SKM-1 treated with dmso at 0.1 percent for 144 hours (cell line): ENCODE data around the gene ZNF503.
"Not testable (repeated sequence)": the region's sequence is repeated elsewhere in the genome, so short reads cannot be mapped to it uniquely, and the experiment has no call there.

ENCODE experiments used
- DNase-seq: peaks from one replicate; lab custom pipeline; 2025; ENCODE audit not compliant: unreplicated experiment; lab: John Stamatoyannopoulos, UW

Gene ZNF503

DNA sequence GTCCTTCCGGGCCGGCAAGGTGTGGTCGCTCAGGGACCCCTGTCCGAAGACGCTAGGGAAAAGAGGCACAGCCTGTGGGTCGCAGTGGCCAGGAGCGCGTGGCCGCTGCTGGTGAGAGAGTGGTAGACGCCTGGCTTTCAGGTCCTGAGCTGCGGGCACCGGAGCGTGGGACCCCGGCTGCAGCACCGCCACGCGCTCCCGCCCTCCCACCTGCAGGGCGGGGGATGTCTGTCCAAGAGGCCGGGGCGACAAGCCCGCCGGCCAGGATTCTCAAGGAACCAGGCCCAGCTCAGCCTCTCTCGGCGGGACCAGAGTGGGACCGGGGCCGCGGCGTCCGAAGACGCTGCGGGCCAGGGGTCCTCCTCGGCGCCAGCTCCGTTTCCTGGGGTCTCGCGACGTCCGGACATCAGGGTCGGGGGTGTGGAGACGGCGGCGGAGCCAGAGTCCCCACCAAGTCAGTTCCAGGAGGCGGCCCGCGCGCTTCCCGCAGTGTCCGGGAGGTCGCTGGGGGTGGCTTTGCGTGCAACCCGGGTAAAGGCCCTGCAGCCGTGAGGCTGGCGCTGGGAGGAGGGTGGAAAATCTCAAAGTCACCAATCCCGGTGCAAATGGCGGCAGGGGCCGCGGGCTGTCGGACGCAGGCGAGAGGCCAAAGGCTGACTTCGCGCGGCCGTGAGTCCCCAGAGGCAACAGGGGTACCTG, 5.5 kb downstream of the ZNF503 start:
- no peak for DNase-seq

DNA sequence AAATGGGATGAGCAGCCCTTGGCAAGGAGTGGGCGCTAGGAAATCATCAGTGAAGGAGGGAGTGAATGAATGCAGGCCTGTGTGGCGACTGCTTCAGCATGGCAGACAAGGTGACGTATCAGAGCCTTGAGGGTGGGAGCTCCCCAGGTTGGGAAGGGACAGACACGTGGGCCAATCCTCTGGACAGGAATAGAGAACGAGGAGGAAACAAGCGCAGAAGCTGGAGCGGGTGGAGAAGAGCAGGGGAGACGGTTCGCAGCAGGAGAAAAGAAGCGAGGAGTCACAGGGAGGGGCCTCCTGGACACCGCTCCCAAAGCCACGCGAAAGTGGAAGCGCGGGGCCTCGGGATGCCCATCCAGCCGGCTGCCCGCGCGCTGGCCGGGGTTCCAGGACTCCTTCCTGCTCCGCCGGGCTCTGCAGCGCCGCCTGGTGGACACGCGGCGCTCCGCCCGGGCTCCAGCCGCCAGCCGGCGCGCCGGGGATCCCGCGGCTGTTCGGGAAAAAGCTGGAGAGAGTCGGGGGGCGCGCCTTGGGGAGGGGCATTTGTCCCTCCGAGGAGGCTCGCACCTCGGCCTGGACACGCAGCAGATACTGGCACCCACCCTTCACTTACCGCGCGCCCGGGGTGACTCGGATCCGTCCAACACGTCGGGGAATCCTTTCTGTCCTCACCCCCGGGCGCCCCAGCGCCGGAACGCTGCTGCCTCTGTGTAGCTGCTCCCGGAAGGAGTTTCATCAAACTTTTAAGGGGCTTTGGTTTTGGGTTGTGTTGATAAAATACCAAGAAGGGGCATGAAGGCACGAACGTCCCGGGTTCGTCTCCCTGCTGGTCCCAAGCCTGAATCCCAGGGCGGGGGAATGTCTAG, 6.3 kb downstream of the ZNF503 start:
- peak; percentile 29 for DNase-seq

GRCh38 chr10:75394221-75394620, 7.3 kb downstream of the ZNF503 start:
- DNase-seq, result no peak

DNA sequence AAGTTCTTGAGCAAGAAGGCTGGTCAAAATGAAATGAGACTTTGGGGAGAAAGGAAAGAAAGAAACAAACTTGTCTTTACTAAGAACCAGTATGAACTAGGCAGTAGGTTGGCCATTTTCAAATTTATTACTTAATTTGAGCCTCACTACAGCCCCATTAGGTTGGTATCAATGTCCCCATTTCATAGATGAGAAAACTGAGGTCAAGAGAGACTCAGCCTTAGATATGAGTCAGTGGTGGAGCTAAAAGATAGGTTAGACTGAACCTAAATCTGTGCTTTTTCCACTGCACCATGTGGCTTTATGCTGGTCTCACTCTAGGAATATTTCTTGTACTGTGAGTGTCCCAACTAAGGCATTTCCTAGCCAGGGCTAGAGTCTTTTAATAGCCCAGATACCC, 8.8 kb downstream of the ZNF503 start:
- no peak for DNase-seq

GRCh38 chr10:75392271-75392670, 9.3 kb downstream of the ZNF503 start:
- no peak for DNase-seq

GRCh38 chr10:75390178-75390577, 11.4 kb downstream of the ZNF503 start:
- DNase-seq, result no peak

DNA sequence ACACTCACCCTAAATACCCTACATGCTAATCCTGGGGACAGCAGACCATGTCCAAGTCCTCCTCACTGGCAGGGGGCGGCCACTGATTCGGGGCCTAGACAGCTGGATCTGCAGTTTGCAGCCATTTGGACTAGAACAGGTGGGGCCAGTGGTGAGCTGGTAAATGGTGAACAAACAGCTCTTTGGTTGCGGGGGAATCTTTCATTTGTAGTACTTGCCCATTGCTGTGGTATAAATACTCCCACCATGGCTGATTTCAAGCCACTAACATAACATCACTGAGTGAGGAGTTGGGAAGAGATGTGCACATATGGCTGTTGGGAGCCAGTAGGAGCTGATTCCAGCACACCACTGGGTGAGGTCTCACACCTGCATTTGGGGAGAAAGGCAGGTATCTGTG, 13.5 kb downstream of the ZNF503 start:
- DNase-seq, result no peak

DNA sequence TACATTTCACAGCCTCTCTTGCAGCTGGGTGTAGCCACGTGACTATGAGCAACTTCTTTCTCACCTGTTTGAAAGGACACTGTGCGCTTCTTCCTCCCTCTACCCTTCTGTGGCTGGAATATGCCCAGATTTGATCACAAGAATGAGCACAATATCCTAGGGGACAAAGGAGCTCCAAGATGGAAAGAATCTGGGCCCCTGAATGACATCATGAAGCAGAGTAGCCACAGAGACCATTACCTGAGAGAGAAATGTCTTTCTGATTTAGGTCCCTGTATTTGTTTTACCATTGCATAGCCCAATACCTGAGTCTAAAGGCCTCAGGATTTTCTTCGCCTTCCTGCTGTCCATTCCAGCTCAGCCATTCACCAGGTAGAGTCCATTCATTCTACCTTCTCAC, 15.4 kb downstream of the ZNF503 start:
- DNase-seq, result no peak

DNA sequence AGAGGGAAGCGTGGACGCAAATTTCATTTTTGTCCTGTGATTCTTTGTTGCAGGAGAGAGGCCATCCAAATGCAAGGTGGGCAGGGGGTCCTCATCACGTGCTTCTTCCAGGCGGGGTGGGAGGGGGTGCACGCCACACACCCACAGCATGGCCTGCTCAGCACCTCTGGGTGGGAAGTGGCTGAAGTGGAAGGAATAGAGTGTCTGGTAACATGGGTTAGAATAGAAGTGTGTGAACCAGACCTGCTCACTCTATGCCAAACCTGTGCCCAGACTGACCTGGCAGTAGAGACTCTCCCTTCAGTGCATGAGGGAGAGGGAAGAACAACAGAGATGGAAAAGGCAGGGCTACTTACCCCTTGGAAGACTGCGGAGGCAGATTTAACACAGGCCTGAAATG, 21.7 kb downstream of the ZNF503 start:
- no peak for DNase-seq

- no peak for DNase-seq
Observed at GRCh38 chr10:75379212-75379724, 22.3 kb downstream of the ZNF503 start.

GRCh38 chr10:75378379-75378778, 23.2 kb downstream of the ZNF503 start:
- DNase-seq, result no peak

DNA sequence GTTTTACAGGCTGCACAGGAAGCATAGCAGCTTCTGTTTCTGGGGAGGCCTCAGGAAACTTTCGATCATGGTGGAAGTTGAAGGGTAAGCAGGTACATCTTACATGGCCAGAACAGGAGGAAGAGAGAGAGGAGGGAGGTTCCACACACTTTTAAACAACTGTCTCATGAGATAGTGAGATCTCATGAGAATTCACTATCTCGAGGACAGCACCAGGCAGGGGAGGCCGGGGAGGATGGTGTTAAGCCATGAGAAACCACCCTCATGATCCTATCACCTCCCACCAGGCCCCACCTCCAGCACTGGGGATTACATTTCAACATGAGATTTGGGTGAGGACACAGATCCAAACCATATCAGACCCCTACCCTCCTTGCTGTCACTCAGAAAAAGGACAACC, 23.7 kb downstream of the ZNF503 start:
- DNase-seq, result no peak

- peak; percentile 82 for DNase-seq
Observed at GRCh38 chr10:75375838-75376237, 25.7 kb downstream of the ZNF503 start.

GRCh38 chr10:75371010-75371409, 30.6 kb downstream of the ZNF503 start:
- DNase-seq, result no peak

- DNase-seq, result not testable (repeated sequence)
Observed at GRCh38 chr10:75369838-75370237, 31.7 kb downstream of the ZNF503 start.

DNA sequence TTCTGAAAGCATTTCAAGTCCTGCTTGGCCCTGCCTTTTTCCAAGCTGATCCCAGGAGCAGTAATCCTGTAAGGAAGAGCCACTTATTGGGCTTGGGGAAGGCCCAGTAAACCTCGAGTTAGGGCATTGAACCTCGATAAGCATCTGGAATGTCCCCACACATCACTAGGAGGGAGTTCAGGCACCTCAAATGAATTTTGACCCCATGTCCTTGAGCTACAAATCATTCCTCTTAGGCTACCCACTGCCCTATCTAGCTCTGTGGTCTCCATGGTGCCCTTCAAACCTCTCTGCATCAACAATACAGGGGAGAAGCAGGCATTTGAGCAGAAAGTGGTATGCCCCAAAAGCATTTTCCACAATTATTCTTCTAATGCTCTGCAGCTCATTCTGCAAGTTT, 33.7 kb downstream of the ZNF503 start:
- no peak for DNase-seq

DNA sequence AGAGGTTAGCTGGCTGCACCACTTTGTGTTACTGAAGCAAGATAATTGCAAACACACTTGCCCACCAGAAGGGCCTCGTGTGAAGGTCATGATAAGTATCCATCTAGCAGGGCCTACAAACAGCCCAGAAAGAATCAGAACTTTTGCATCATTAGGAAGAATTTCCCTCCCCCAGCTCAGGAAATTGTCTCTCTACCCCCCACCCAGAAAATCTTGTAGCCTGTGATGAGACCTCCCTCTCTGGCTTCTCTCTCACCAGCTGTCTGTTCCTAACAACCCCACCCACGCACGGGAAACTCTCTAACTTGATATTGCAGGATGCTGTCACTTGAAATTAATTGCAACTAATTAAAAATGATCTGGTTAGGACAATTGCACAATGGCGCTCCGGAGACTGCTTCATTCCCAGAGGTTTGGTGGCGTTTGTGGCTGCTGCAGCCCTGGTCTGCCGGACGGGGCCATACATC, 34.5 kb downstream of the ZNF503 start:
- DNase-seq, result no peak

DNA sequence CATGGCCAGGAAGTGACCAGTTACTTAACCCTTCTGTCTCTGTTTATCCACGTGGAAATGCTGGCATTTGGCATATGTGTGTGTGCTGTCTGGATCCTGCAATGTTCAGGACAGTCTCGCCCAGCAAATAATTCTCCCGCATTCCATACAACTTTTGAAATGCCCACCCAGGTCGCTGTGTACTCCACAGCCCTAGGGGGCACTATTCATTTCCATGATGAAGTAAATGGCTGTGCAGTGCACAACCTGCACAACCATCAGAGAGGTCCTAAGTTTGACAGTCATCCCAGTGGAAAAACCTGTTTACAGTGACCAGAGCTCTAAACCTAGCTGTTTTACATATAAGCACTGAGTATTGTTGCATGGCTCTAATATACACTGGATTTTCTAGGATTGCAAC, 38.1 kb downstream of the ZNF503 start:
- DNase-seq, result no peak

- DNase-seq, result not testable (repeated sequence)
Observed at GRCh38 chr10:75359876-75360275, 41.7 kb downstream of the ZNF503 start.

DNA sequence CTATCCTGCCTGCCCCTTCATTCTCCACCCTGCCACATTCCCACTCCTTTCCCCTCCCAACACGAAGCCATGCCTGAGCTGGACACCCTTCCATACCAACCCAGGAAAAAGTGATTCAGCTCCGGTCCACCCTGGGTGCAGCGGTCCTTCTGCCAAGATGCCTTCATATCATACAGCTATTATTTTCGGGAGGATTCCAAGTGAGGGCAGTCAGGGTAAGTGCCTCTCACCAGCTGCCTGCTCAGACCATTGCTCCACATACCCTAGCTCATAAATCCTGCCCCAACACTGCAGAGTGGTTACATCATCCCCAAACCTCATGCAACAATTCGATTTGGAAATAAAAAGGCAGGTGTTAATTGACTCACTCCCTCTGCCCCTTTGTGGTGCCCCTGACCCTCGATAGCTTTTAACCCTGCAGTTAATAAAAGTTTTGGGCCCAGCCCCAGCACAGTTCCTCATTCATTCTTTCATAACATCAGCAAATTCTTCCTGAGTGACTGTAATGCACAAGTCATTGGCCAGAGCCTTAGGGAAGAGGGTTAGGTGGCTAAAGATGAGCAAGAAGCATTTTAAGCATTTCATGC, 42.6 kb downstream of the ZNF503 start:
- DNase-seq, result peak; percentile 86

- no peak for DNase-seq
Observed at GRCh38 chr10:75358132-75358531, 43.4 kb downstream of the ZNF503 start.

DNA sequence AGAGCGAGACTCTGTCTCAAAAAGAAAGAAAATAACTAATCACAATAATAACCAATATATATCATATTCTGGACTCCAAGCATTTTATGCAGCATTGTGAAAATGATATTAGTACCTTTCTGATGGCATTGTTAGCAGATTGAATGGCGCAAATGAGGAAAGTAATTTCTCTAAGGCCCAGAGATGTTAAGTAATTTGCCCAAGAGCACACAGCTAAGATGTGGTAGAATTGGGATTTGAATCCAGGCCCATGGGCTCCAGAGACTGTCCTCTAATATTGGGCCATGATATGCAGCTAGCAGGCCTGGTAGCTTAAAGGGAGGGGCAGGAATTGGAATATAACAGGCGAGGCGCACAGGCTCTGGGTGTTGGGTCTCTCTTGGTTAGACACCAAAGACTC, 44.1 kb downstream of the ZNF503 start:
- DNase-seq, result no peak
